HCT116 (cell line): ENCODE measurements around the gene ZBTB3. TPM values are rescaled to one million over a fixed set of nuclear protein-coding genes. Genes with fewer than 3 reads are reported as not detected.

Experiments
- ATAC-seq: fragments of 200-7000 bp; cut with Tn5 transposase; 2 replicates; pipeline ENCODE4 v1.9.1; 2020; ENCODE audit warnings: mild to moderate bottlenecking, moderate library complexity
- BruUV-seq: library from RNA; stranded (reverse); fragments of 400-500 nt; replicated peaks from 2 replicates; lab custom pipeline; 2021; lab: Mats Ljungman, UMichigan
- CTCF ChIA-PET: fragments of 300-600 bp; sonication (Branson Sonifier 250); formaldehyde crosslinking; loops from one replicate; lab custom pipeline; 2021; ENCODE audit warnings: antibody characterized with exemption; lab: Charles Lee
- POLR2A ChIA-PET: fragments of 300-600, 350-600 bp; sonication (Branson Sonifier 250); formaldehyde crosslinking; loops from one replicate; lab custom pipeline; 2021; ENCODE audit warnings: antibody characterized with exemption; lab: Charles Lee
- RAD21 ChIA-PET, 2 experiments: fragments of 300-600 bp; sonication (Branson Sonifier 250); formaldehyde crosslinking; loops; one replicate each; lab custom pipeline; 2023; ENCODE audit warnings: low total read pairs in 2 of 2; ENCODE audit not compliant: uncharacterized antibody in 2 of 2, unreplicated experiment in 2 of 2, low non-redundant PET in 1 of 2; lab: Charles Lee
- DNase-seq: peaks from one replicate; pipeline ENCODE4 v3.0.0-alpha.2; 2010; ENCODE audit warnings: low read depth, low spot score
- H2AFZ ChIP-seq: fragments of 200-600 bp; shearing (Covaris generic), sonication (generic); 2 replicates; pipeline ENCODE4 v1.6.1; 2017; ENCODE audit warnings: low read depth, mixed run types, mixed read lengths, antibody characterized with exemption, low read length; ENCODE audit not compliant: poor library complexity, severe bottlenecking
- H3K27ac ChIP-seq: 2 replicates; pipeline ENCODE4 v1.5.1; 2012; ENCODE audit warnings: low read depth, low read length
- H3K27me3 ChIP-seq: fragments of 200-600 bp; sonication (generic); 2 replicates; pipeline ENCODE4 v1.6.1; 2016; ENCODE audit warnings: mixed run types, low read length, mixed read lengths; ENCODE audit not compliant: insufficient read depth
- H3K36me3 ChIP-seq, 2 experiments: fragments of 200-500 bp in 1 of 2; fragments of 200-600 bp in 1 of 2; sonication (Bioruptor generic) in 1 of 2; sonication (generic) in 1 of 2; 2 replicates each; pipeline versions ENCODE4 v1.5.1 to v1.6.1; 2014 to 2016; ENCODE audit warnings: low read length in 2 of 2, inconsistent platforms in 1 of 2, mixed read lengths in 1 of 2, mixed run types in 1 of 2; ENCODE audit not compliant: insufficient read depth in 2 of 2, control insufficient read depth in 1 of 2
- H3K4me1 ChIP-seq, 2 experiments: fragments of 200-600 bp in 1 of 2; sonication (generic) in 1 of 2; 2 replicates each; pipeline versions ENCODE4 v1.5.1 to v1.6.1; 2012 to 2017; ENCODE audit warnings: low read length in 2 of 2, inconsistent platforms in 1 of 2, mild to moderate bottlenecking in 1 of 2, mixed read lengths in 1 of 2, mixed run types in 1 of 2, moderate library complexity in 1 of 2; ENCODE audit not compliant: insufficient read depth in 2 of 2, control insufficient read depth in 1 of 2
- H3K4me2 ChIP-seq: fragments of 200-600 bp; sonication (generic); 2 replicates; pipeline ENCODE4 v1.6.1; 2017; ENCODE audit warnings: mixed run types, low read length, mixed read lengths
- H3K4me3 ChIP-seq, 2 experiments: fragments of 200-600 bp in 1 of 2; sonication (generic) in 1 of 2; replicated peaks in 1 of 2; 2 replicates each; pipeline ENCODE4 v1.5.1; 2011 to 2016; ENCODE audit warnings: low read length in 2 of 2, control low read depth in 1 of 2, low read depth in 1 of 2, mild to moderate bottlenecking in 1 of 2, mixed read lengths in 1 of 2, mixed run types in 1 of 2
- H3K79me2 ChIP-seq: fragments of 200-600 bp; sonication (generic); 2 replicates; pipeline ENCODE4 v1.6.1; 2017; ENCODE audit warnings: mild to moderate bottlenecking, mixed run types, low read length, moderate library complexity, mixed read lengths; ENCODE audit not compliant: insufficient read depth
- H3K9ac ChIP-seq: fragments of 200-600 bp; sonication (generic); 2 replicates; pipeline ENCODE4 v1.6.1; 2016; ENCODE audit warnings: low read length, mixed read lengths
- H3K9me2 ChIP-seq: fragments of 200-600 bp; sonication (generic), shearing (Covaris generic); 2 replicates; pipeline ENCODE4 v1.6.1; 2017; ENCODE audit warnings: mixed run types, mild to moderate bottlenecking, moderate library complexity; ENCODE audit not compliant: insufficient read depth
- H3K9me3 ChIP-seq, 2 experiments: fragments of 200-500 bp in 1 of 2; fragments of 200-600 bp in 1 of 2; sonication (Bioruptor generic) in 1 of 2; sonication (generic) in 1 of 2; 2 replicates each; pipeline ENCODE4 v1.6.1; 2014 to 2017; ENCODE audit warnings: low read length in 2 of 2, mixed read lengths in 2 of 2, inconsistent platforms in 1 of 2, low read depth in 1 of 2, mild to moderate bottlenecking in 1 of 2, mixed run types in 1 of 2, moderate library complexity in 1 of 2; ENCODE audit not compliant: control insufficient read depth in 1 of 2, insufficient read depth in 1 of 2
- H4K20me1 ChIP-seq: fragments of 200-600 bp; sonication (generic), shearing (Covaris generic); 2 replicates; pipeline ENCODE4 v1.6.1; 2017; ENCODE audit warnings: mixed run types, mild to moderate bottlenecking, moderate library complexity; ENCODE audit not compliant: insufficient read depth
- FOSL1 ChIP-seq: IDR thresholded peaks from 2 replicates; pipeline ENCODE4 v1.6.1; 2012; ENCODE audit warnings: low read depth
- POLR2A ChIP-seq: IDR thresholded peaks from 2 replicates; pipeline ENCODE4 v1.7.0; 2011; ENCODE audit warnings: borderline replicate concordance; ENCODE audit not compliant: insufficient read depth, insufficient read length; ENCODE audit errors: extremely low read depth
- RAD21 ChIP-seq: IDR thresholded peaks from 2 replicates; pipeline ENCODE4 v1.6.1; 2012; ENCODE audit warnings: low read depth, mild to moderate bottlenecking
- SIN3A ChIP-seq: IDR thresholded peaks from 2 replicates; pipeline ENCODE4 v1.6.1; 2012; ENCODE audit warnings: low read depth
- SP1 ChIP-seq: IDR thresholded peaks from 2 replicates; pipeline ENCODE4 v1.6.1; 2012; ENCODE audit warnings: low read depth
- TCF7L2 ChIP-seq: IDR thresholded peaks from 2 replicates; pipeline ENCODE4 v1.7.0; 2011; ENCODE audit warnings: borderline replicate concordance, inconsistent platforms; ENCODE audit not compliant: insufficient read depth, insufficient read length; ENCODE audit errors: extremely low read depth
- YY1 ChIP-seq: IDR thresholded peaks from 2 replicates; pipeline ENCODE4 v1.6.1; 2011; ENCODE audit warnings: low read length, low read depth, moderate library complexity, mild to moderate bottlenecking; ENCODE audit not compliant: insufficient replicate concordance; ENCODE audit errors: extremely low read depth
- intact Hi-C: fragments of 100-400 bp; cut with micrococcal nuclease; formaldehyde crosslinking; loops from 2 replicates; pipeline ENCODE4 v1.10.0; 2022
- total RNA-seq: library from RNA; stranded (reverse); gene quantifications from one replicate; pipeline ENCODE4 v1.2.1, GENCODE V29; 2021; ENCODE audit not compliant: unreplicated experiment
- TF ChIP-seq, protein P1 (sequence below): IDR thresholded peaks from 2 replicates; pipeline ENCODE4 v1.6.1; 2011; ENCODE audit warnings: mild to moderate bottlenecking, low read length, moderate library complexity; ENCODE audit not compliant: insufficient replicate concordance; ENCODE audit errors: extremely low read depth
- TF ChIP-seq, protein P2 (sequence below), 3 experiments: fragments of 200-600 bp in 1 of 3; sonication (generic) in 1 of 3; IDR thresholded peaks in 2 of 3; conservative IDR thresholded peaks in 1 of 3; 2 replicates each; pipeline ENCODE4 v1.5.1; 2012 to 2017; ENCODE audit warnings: low read depth in 2 of 3, low read length in 2 of 3, antibody characterized with exemption in 1 of 3, borderline replicate concordance in 1 of 3, control low read depth in 1 of 3, mild to moderate bottlenecking in 1 of 3, mixed read lengths in 1 of 3, mixed run types in 1 of 3, moderate library complexity in 1 of 3; ENCODE audit not compliant: insufficient read depth in 1 of 3
- TF ChIP-seq, protein P3 (sequence below): IDR thresholded peaks from 2 replicates; pipeline ENCODE4 v1.6.1; 2012; ENCODE audit warnings: low read depth

The ZBTB3 gene
- total RNA-seq, 1 experiment from 2014 or later = 11.3 TPM

DNA sequence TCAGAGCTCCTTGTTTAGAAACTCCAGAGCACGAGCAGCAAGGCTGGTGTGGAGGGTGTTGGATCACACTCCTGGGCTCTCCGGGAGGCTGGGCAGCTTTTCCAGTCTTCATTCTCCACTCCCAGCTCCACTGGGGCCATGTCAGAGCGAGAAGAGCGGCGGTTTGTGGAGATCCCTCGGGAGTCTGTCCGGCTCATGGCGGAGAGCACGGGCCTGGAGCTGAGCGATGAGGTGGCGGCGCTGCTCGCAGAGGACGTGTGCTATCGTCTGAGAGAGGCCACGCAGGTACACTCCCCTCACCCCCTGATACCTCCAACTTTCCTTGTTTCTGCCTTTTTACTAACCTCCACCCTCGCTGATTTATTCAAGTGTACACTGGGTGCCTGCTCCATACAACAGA lies 21.7 kb upstream of the ZBTB3 start (continued):
- TF ChIP-seq, protein P1, sequence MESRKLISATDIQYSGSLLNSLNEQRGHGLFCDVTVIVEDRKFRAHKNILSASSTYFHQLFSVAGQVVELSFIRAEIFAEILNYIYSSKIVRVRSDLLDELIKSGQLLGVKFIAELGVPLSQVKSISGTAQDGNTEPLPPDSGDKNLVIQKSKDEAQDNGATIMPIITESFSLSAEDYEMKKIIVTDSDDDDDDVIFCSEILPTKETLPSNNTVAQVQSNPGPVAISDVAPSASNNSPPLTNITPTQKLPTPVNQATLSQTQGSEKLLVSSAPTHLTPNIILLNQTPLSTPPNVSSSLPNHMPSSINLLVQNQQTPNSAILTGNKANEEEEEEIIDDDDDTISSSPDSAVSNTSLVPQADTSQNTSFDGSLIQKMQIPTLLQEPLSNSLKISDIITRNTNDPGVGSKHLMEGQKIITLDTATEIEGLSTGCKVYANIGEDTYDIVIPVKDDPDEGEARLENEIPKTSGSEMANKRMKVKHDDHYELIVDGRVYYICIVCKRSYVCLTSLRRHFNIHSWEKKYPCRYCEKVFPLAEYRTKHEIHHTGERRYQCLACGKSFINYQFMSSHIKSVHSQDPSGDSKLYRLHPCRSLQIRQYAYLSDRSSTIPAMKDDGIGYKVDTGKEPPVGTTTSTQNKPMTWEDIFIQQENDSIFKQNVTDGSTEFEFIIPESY = no peak
- TF ChIP-seq POLR2A (no peak), RAD21 (no peak), SP1 (no peak)
- TF ChIP-seq, protein P2, sequence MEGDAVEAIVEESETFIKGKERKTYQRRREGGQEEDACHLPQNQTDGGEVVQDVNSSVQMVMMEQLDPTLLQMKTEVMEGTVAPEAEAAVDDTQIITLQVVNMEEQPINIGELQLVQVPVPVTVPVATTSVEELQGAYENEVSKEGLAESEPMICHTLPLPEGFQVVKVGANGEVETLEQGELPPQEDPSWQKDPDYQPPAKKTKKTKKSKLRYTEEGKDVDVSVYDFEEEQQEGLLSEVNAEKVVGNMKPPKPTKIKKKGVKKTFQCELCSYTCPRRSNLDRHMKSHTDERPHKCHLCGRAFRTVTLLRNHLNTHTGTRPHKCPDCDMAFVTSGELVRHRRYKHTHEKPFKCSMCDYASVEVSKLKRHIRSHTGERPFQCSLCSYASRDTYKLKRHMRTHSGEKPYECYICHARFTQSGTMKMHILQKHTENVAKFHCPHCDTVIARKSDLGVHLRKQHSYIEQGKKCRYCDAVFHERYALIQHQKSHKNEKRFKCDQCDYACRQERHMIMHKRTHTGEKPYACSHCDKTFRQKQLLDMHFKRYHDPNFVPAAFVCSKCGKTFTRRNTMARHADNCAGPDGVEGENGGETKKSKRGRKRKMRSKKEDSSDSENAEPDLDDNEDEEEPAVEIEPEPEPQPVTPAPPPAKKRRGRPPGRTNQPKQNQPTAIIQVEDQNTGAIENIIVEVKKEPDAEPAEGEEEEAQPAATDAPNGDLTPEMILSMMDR (IDR thresholded peaks at IDR 0.05 in 2 of 3, conservative IDR thresholded peaks at IDR 0.05 in 1 of 3; ENCODE audit: borderline replicate concordance in 1 of 3, insufficient read depth in 1 of 3, low read depth in 2 of 3, low read length in 2 of 3) = no peak

DNA sequence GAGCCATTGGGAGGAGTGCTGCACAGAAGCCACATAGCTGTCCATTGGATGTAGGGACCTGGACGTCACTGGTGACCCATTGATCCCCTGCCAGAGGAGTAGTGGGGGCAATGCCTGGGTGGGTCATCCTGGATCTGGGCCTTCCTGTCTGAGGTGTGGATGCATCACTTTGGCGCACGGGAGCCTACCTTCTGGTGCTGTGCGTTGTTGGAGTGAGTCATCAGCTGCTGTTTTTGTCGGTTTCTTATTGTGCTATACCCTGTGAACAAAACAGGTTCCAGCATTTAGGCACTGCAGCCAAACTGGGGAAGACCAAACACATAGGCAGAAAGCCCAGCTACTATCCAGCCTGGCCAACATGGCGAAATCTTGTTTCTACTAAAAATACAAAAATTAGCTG lies 20.4 kb upstream of the ZBTB3 start:
- no peaks in the 10 kb centered on the region for H3K27me3 ChIP-seq
- no peak overlapping the region for H3K9ac ChIP-seq
- DNase-seq = no peak
- POLR2A ChIA-PET = interaction anchor here (1.0 kb wide), 1 partner anchor 67 kb away, joined by 7 read pairs; no protein-coding TSS in a partner anchor
- ATAC-seq = no peak
- H4K20me1 ChIP-seq = no peaks in the 10 kb centered on the region
- H3K4me1 ChIP-seq = peaks cover 7 to 24% of the 10 kb centered on the region in 2 experiments; a peak in 3 of 4 replicates
- H3K9me3 ChIP-seq = no peaks in the 10 kb centered on the region
- H3K4me2 ChIP-seq = no peak overlapping the region
- RAD21 ChIA-PET = no interaction called here
- no peak overlapping the region for H3K27ac ChIP-seq
- CTCF ChIA-PET = interaction anchor here (1.1 kb wide), 1 partner anchor 12 kb away, joined by 3 read pairs; no protein-coding TSS in a partner anchor
- H3K9me2 ChIP-seq = no peaks in the 10 kb centered on the region
- H3K4me3 ChIP-seq = no peak overlapping the region
- H2AFZ ChIP-seq = no peak overlapping the region
- intact Hi-C loops = no loop called here
- BruUV-seq = no TSS peak
- H3K36me3 ChIP-seq = peaks cover 3 to 13% of the 10 kb centered on the region in 2 experiments; a peak in 3 of 4 replicates
- H3K79me2 ChIP-seq = peaks cover 19% of the 10 kb centered on the region
- no peak for TF ChIP-seq SIN3A
- TF ChIP-seq YY1 = no peak
- TF ChIP-seq, protein P2 (IDR thresholded peaks at IDR 0.05 in 2 of 3, conservative IDR thresholded peaks at IDR 0.05 in 1 of 3; ENCODE audit: borderline replicate concordance in 1 of 3, insufficient read depth in 1 of 3, low read depth in 2 of 3, low read length in 2 of 3) = no peak
- TF ChIP-seq, protein P1 = no peak
- no peak for TF ChIP-seq TCF7L2
- TF ChIP-seq FOSL1 = no peak
- TF ChIP-seq, protein P3, sequence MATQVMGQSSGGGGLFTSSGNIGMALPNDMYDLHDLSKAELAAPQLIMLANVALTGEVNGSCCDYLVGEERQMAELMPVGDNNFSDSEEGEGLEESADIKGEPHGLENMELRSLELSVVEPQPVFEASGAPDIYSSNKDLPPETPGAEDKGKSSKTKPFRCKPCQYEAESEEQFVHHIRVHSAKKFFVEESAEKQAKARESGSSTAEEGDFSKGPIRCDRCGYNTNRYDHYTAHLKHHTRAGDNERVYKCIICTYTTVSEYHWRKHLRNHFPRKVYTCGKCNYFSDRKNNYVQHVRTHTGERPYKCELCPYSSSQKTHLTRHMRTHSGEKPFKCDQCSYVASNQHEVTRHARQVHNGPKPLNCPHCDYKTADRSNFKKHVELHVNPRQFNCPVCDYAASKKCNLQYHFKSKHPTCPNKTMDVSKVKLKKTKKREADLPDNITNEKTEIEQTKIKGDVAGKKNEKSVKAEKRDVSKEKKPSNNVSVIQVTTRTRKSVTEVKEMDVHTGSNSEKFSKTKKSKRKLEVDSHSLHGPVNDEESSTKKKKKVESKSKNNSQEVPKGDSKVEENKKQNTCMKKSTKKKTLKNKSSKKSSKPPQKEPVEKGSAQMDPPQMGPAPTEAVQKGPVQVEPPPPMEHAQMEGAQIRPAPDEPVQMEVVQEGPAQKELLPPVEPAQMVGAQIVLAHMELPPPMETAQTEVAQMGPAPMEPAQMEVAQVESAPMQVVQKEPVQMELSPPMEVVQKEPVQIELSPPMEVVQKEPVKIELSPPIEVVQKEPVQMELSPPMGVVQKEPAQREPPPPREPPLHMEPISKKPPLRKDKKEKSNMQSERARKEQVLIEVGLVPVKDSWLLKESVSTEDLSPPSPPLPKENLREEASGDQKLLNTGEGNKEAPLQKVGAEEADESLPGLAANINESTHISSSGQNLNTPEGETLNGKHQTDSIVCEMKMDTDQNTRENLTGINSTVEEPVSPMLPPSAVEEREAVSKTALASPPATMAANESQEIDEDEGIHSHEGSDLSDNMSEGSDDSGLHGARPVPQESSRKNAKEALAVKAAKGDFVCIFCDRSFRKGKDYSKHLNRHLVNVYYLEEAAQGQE = no peak
